SK-N-SH treated with all-trans-retinoic acid at 6 μM for 48 hours (cell line): ENCODE measurements around the gene GALC.

Experiments
- ATAC-seq: fragments of 200-7000 bp; cut with Tn5 transposase; 3 replicates; pipeline ENCODE4 v1.9.1; 2020; ENCODE audit warnings: mild to moderate bottlenecking, moderate library complexity
- ARNTL ChIP-seq: fragments of 450-650 bp; formaldehyde crosslinking; IDR thresholded peaks from 2 replicates; pipeline ENCODE4 v1.5.0; 2020; ENCODE audit warnings: low read depth, mild to moderate bottlenecking, moderate library complexity, borderline replicate concordance
- BACH2 ChIP-seq: fragments of 250-450 bp; sonication (Bioruptor Pico); IDR thresholded peaks from 2 replicates; pipeline ENCODE4 v1.9.0; 2021; ENCODE audit warnings: mild to moderate bottlenecking, borderline replicate concordance
- CSDC2 ChIP-seq: fragments of 250-450 bp; sonication (Bioruptor Pico); IDR thresholded peaks from 2 replicates; pipeline ENCODE4 v1.5.0; 2020; ENCODE audit warnings: mild to moderate bottlenecking, moderate library complexity
- ESRRG ChIP-seq: fragments of 250-450 bp; sonication (Bioruptor Pico); IDR thresholded peaks from 2 replicates; pipeline ENCODE4 v1.6.1; 2021; ENCODE audit warnings: mild to moderate bottlenecking
- GLIS3 ChIP-seq: fragments of 250-450 bp; sonication (Bioruptor Pico); IDR thresholded peaks from 2 replicates; pipeline ENCODE4 v1.5.0; 2020; ENCODE audit warnings: mild to moderate bottlenecking, moderate library complexity
- OSR1 ChIP-seq: fragments of 250-450 bp; sonication (Bioruptor Pico); IDR thresholded peaks from 2 replicates; pipeline ENCODE4 v1.8.0; 2022; ENCODE audit warnings: moderate library complexity, mild to moderate bottlenecking, inconsistent platforms
- PATZ1 ChIP-seq: fragments of 250-450 bp; sonication (Bioruptor Pico); IDR thresholded peaks from 2 replicates; pipeline ENCODE4 v1.8.0; 2020; ENCODE audit warnings: mild to moderate bottlenecking, moderate library complexity, borderline replicate concordance
- PPARA ChIP-seq: fragments of 250-450 bp; sonication (Bioruptor Pico); IDR thresholded peaks from 2 replicates; pipeline ENCODE4 v1.5.0; 2020; ENCODE audit warnings: mild to moderate bottlenecking, borderline replicate concordance
- RARB ChIP-seq: fragments of 250-450 bp; sonication (Bioruptor Pico); IDR thresholded peaks from 2 replicates; pipeline ENCODE4 v1.8.0; 2021; ENCODE audit warnings: mild to moderate bottlenecking, moderate library complexity
- SNAI2 ChIP-seq: fragments of 250-450 bp; sonication (Bioruptor Pico); IDR thresholded peaks from 2 replicates; pipeline ENCODE4 v1.5.0; 2020; ENCODE audit warnings: mild to moderate bottlenecking, moderate library complexity
- TCF4 ChIP-seq: fragments of 250-450 bp; sonication (Bioruptor Pico); IDR thresholded peaks from 2 replicates; pipeline ENCODE4 v1.8.0; 2021; ENCODE audit warnings: mild to moderate bottlenecking, moderate library complexity, borderline replicate concordance
- TOX ChIP-seq: fragments of 250-450 bp; sonication (Bioruptor Pico); IDR thresholded peaks from 2 replicates; pipeline ENCODE4 v1.8.0; 2021; ENCODE audit warnings: mild to moderate bottlenecking, moderate library complexity, borderline replicate concordance
- ZC3H10 ChIP-seq: fragments of 250-450 bp; sonication (Bioruptor Pico); IDR thresholded peaks from 2 replicates; pipeline ENCODE4 v1.5.1; 2021; ENCODE audit warnings: mild to moderate bottlenecking, moderate library complexity
- ZFP3 ChIP-seq: fragments of 250-450 bp; sonication (Bioruptor Pico); IDR thresholded peaks from 2 replicates; pipeline ENCODE4 v1.5.0; 2020; ENCODE audit warnings: mild to moderate bottlenecking, moderate library complexity
- ZFP30 ChIP-seq: fragments of 450-650 bp; formaldehyde crosslinking; IDR thresholded peaks from 2 replicates; pipeline ENCODE4 v1.5.0; 2022; ENCODE audit warnings: mild to moderate bottlenecking, moderate library complexity
- ZNF565 ChIP-seq: fragments of 450-650 bp; formaldehyde crosslinking; conservative IDR thresholded peaks from 2 replicates; pipeline ENCODE4 v1.5.0; 2020; ENCODE audit warnings: low read depth, mild to moderate bottlenecking, moderate library complexity
- ZNF70 ChIP-seq: fragments of 450-650 bp; formaldehyde crosslinking; IDR thresholded peaks from 2 replicates; pipeline ENCODE4 v1.5.0; 2020; ENCODE audit warnings: mild to moderate bottlenecking, moderate library complexity
- ZNF8 ChIP-seq: fragments of 450-650 bp; formaldehyde crosslinking; IDR thresholded peaks from 2 replicates; pipeline ENCODE4 v1.5.0; 2020; ENCODE audit warnings: mild to moderate bottlenecking, moderate library complexity
- TF ChIP-seq, protein P1 (sequence below): fragments of 250-450 bp; sonication (Bioruptor Pico); IDR thresholded peaks from 2 replicates; pipeline ENCODE4 v1.5.1; 2020; ENCODE audit warnings: low read depth, mild to moderate bottlenecking, moderate library complexity
- TF ChIP-seq, protein P2 (sequence below): fragments of 250-450 bp; sonication (Bioruptor Pico); IDR thresholded peaks from 2 replicates; pipeline ENCODE4 v1.5.0; 2020; ENCODE audit warnings: mild to moderate bottlenecking, moderate library complexity

The GALC gene

DNA sequence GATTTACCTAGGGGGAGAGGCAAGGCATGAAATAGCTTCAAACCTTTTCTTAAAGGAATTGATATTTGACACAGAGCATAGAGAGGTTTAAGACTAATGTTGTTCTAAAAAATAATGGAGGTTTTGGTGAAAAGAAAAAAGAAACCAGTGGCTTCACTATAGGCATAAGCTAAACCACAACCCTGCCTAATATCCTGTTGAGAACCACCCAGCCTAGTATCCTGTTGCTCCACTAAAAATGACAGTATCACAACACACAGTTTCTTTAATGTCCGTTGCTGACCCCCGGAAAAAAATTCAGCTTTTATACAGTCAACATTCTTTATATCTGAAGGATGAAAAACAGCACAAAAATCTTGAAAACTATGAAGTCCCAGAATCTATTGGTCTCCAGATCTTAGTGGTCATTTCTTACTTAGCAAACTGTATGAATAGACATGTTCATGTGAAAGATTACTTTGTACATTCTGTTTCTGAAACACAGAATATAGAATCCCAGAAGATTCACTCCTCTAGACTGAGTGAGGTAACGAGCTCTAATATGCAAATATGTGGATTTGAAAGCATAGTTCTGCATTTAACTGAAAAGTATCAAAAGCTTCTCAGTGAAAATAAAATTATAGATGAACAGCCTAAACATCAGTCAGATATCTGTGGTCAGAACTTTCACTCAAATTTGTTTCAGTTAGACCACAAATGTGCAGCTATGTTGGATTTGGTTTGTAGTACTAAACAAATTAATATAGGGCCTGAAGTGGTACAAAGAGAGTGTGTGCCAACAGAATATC is 40.5 kb downstream of the GALC start:
- TF ChIP-seq ZNF8 (CRISPR knock-in tag) = no peak
- TF ChIP-seq TOX = no peak
- no peak for TF ChIP-seq ZNF565 (CRISPR knock-in tag)
- no peak for TF ChIP-seq ZC3H10
- TF ChIP-seq ESRRG (CRISPR knock-in tag) = no peak
- TF ChIP-seq RARB = no peak
- TF ChIP-seq ZFP3 = no peak
- TF ChIP-seq GLIS3 (CRISPR knock-in tag) = no peak
- no peak for TF ChIP-seq SNAI2
- TF ChIP-seq PPARA (CRISPR knock-in tag) = no peak
- TF ChIP-seq ZFP30 (CRISPR knock-in tag) = no peak
- ATAC-seq = no peak

GRCh38 chr14:87944987-87945604 is 47.9 kb downstream of the GALC start:
- peak; percentile 62; the same call in 2 of the 3 replicates for ATAC-seq
- TF ChIP-seq ZNF565 (CRISPR knock-in tag) = no peak
- TF ChIP-seq, protein P1, sequence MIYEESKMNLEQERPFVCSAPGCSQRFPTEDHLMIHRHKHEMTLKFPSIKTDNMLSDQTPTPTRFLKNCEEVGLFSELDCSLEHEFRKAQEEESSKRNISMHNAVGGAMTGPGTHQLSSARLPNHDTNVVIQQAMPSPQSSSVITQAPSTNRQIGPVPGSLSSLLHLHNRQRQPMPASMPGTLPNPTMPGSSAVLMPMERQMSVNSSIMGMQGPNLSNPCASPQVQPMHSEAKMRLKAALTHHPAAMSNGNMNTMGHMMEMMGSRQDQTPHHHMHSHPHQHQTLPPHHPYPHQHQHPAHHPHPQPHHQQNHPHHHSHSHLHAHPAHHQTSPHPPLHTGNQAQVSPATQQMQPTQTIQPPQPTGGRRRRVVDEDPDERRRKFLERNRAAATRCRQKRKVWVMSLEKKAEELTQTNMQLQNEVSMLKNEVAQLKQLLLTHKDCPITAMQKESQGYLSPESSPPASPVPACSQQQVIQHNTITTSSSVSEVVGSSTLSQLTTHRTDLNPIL (CRISPR knock-in tag) = no peak

DNA sequence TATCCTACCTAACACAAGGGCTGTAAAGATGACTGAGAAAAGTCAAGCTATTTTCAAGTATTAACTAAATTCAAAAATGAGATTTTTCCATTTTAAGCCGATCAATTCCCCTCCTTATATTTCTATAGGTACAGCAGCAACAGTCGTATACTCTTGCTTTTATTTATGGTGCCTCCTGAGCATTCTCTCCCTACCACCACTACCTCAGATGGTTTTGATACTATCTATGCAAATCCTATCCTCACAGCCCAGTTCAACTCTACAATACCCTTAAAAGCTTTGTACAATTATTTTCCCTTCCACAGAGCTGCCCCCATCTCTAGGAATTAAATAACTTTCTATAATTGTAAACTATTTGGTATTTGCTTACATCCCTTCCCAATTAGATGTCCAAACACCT is 52.1 kb downstream of the GALC start:
- TF ChIP-seq BACH2 (CRISPR knock-in tag) (no peak), ZNF70 (no peak), TCF4 (no peak), RARB (no peak), PPARA (CRISPR knock-in tag) (no peak), ZFP30 (CRISPR knock-in tag) (no peak), PATZ1 (no peak)
- no peak for ATAC-seq

- no peak for TF ChIP-seq PATZ1
- no peak for TF ChIP-seq ESRRG (CRISPR knock-in tag)
- TF ChIP-seq, protein P2, sequence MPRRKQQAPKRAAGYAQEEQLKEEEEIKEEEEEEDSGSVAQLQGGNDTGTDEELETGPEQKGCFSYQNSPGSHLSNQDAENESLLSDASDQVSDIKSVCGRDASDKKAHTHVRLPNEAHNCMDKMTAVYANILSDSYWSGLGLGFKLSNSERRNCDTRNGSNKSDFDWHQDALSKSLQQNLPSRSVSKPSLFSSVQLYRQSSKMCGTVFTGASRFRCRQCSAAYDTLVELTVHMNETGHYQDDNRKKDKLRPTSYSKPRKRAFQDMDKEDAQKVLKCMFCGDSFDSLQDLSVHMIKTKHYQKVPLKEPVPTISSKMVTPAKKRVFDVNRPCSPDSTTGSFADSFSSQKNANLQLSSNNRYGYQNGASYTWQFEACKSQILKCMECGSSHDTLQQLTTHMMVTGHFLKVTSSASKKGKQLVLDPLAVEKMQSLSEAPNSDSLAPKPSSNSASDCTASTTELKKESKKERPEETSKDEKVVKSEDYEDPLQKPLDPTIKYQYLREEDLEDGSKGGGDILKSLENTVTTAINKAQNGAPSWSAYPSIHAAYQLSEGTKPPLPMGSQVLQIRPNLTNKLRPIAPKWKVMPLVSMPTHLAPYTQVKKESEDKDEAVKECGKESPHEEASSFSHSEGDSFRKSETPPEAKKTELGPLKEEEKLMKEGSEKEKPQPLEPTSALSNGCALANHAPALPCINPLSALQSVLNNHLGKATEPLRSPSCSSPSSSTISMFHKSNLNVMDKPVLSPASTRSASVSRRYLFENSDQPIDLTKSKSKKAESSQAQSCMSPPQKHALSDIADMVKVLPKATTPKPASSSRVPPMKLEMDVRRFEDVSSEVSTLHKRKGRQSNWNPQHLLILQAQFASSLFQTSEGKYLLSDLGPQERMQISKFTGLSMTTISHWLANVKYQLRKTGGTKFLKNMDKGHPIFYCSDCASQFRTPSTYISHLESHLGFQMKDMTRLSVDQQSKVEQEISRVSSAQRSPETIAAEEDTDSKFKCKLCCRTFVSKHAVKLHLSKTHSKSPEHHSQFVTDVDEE (CRISPR knock-in tag) = no peak
- TF ChIP-seq OSR1 (CRISPR knock-in tag) = no peak
- TF ChIP-seq TOX = no peak
- no peak for TF ChIP-seq ARNTL
- TF ChIP-seq ZNF8 (CRISPR knock-in tag) = no peak
- TF ChIP-seq CSDC2 = no peak
- no peak for TF ChIP-seq BACH2 (CRISPR knock-in tag)
- ATAC-seq = no peak
These were observed 52.6 kb downstream of the GALC start for GRCh38 chr14:87940382-87940781.
